ENCODE results near the gene NCOA3. TPM values are rescaled to one million over a fixed set of nuclear protein-coding genes. Genes with fewer than 3 reads are reported as not detected.

Gene NCOA3
- total RNA-seq, 1 experiment from 2014 or later: 25.9 TPM

DNA sequence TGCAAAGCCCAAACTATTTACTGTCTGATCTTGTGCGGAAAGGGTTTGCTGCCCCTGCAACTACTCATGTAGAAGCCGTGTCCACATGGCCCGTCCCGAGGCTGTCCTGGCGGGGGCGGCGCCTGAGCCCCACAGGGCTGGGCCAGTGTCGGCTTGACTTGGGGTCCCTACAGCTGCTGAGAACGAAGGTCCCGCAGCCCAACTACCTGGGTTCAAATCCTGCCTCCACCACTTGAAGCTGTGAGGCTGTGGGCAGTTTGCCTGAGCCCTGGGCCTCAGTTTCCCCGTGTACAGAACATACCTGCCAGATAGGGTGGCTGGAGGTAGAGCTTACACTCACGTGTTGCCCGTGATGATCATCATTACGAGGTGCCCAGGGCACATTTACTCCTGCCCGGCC is 172.5 kb downstream of the NCOA3 start:
- CTCF ChIA-PET: interaction anchor here (1.3 kb wide), 1 partner anchor 946 kb away, joined by 3 read pairs; no protein-coding TSS in a partner anchor
- H3K4me1 ChIP-seq (ENCODE audit: control insufficient read depth in 1 of 2, insufficient read depth in 2 of 2, low read length in 2 of 2): peaks cover 0 to 8% of the 10 kb centered on the region in 2 experiments; a peak in 1 of 4 replicates
- no peaks in the 10 kb centered on the region for H4K20me1 ChIP-seq (ENCODE audit: insufficient read depth)
- POLR2A ChIA-PET: no interaction called here
- intact Hi-C loops (cut with micrococcal nuclease): no loop called here
- TF ChIP-seq SIN3A (IDR thresholded peaks at IDR 0.05; ENCODE audit: low read depth) (no peak), TCF7L2 (IDR thresholded peaks at IDR 0.05; ENCODE audit: borderline replicate concordance, extremely low read depth, insufficient read depth, insufficient read length) (no peak), RAD21 (IDR thresholded peaks at IDR 0.05; ENCODE audit: low read depth) (no peak), JUND (IDR thresholded peaks at IDR 0.05) (no peak), ZNF274 (IDR thresholded peaks at IDR 0.05; ENCODE audit: low read depth, low read length) (no peak), ZFX (IDR thresholded peaks at IDR 0.05) (no peak), CEBPB (IDR thresholded peaks at IDR 0.05; ENCODE audit: low read depth) (no peak), POLR2AphosphoS5 (IDR thresholded peaks at IDR 0.05; ENCODE audit: low read depth, low read length) (no peak), EGR1 (IDR thresholded peaks at IDR 0.05; ENCODE audit: low read depth) (no peak), FOSL1 (IDR thresholded peaks at IDR 0.05; ENCODE audit: low read depth) (no peak)
- TF ChIP-seq, protein P1, sequence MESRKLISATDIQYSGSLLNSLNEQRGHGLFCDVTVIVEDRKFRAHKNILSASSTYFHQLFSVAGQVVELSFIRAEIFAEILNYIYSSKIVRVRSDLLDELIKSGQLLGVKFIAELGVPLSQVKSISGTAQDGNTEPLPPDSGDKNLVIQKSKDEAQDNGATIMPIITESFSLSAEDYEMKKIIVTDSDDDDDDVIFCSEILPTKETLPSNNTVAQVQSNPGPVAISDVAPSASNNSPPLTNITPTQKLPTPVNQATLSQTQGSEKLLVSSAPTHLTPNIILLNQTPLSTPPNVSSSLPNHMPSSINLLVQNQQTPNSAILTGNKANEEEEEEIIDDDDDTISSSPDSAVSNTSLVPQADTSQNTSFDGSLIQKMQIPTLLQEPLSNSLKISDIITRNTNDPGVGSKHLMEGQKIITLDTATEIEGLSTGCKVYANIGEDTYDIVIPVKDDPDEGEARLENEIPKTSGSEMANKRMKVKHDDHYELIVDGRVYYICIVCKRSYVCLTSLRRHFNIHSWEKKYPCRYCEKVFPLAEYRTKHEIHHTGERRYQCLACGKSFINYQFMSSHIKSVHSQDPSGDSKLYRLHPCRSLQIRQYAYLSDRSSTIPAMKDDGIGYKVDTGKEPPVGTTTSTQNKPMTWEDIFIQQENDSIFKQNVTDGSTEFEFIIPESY (IDR thresholded peaks at IDR 0.05; ENCODE audit: extremely low read depth, insufficient replicate concordance, low read length): no peak
- DNase-seq (ENCODE audit: low read depth, low spot score) (no peak), ATAC-seq (no peak)
- H2AFZ ChIP-seq (ENCODE audit: low read depth, low read length, poor library complexity, severe bottlenecking): no peak overlapping the region
- no peak overlapping the region for H3K9ac ChIP-seq (ENCODE audit: low read length)
- H3K79me2 ChIP-seq (ENCODE audit: insufficient read depth, low read length): no peaks in the 10 kb centered on the region
- H3K4me3 ChIP-seq (replicated peaks in 1 of 2; ENCODE audit: low read depth in 1 of 2, low read length in 2 of 2): no peak overlapping the region
- no peak overlapping the region for H3K27ac ChIP-seq (ENCODE audit: low read depth, low read length)
- no TSS peak for BruUV-seq (replicated peaks)
- H3K27me3 ChIP-seq (ENCODE audit: insufficient read depth, low read length): no peaks in the 10 kb centered on the region
- no peaks in the 10 kb centered on the region for H3K36me3 ChIP-seq (ENCODE audit: control insufficient read depth in 1 of 2, insufficient read depth in 2 of 2, low read length in 2 of 2)
- H3K9me2 ChIP-seq (ENCODE audit: insufficient read depth): no peaks in the 10 kb centered on the region
- RAD21 ChIA-PET (ENCODE audit: low non-redundant PET in 1 of 2, low total read pairs in 2 of 2, uncharacterized antibody in 2 of 2, unreplicated experiment in 2 of 2): no interaction called here
- H3K9me3 ChIP-seq (ENCODE audit: control insufficient read depth in 1 of 2, insufficient read depth in 1 of 2, low read depth in 1 of 2, low read length in 2 of 2): no peaks in the 10 kb centered on the region
- no peak overlapping the region for H3K4me2 ChIP-seq (ENCODE audit: low read length)

Data from HCT116 (cell line).